H9 (cell line): Measurements from ENCODE around the gene GEN1. TPM values are rescaled to one million over a fixed set of nuclear protein-coding genes. Genes with fewer than 3 reads are reported as not detected.

ENCODE experiments used
- DNase-seq: peaks from one replicate; pipeline ENCODE4 v3.0.0-alpha.2; 2017
- H2AFZ ChIP-seq: one replicate; pipeline ENCODE4 v1.6.1; 2013; ENCODE audit warnings: mild to moderate bottlenecking, low read length, control low read depth, moderate library complexity
- H2AK5ac ChIP-seq: 2 replicates; pipeline ENCODE4 v1.6.1; 2013; ENCODE audit warnings: low read length, control low read depth, mixed read lengths; ENCODE audit not compliant: insufficient read length
- H2BK120ac ChIP-seq: one replicate; pipeline ENCODE4 v1.6.1; 2013; ENCODE audit warnings: low read depth, mild to moderate bottlenecking, low read length, control low read depth, inconsistent platforms; ENCODE audit not compliant: poor library complexity, severe bottlenecking
- H2BK12ac ChIP-seq: 2 replicates; pipeline ENCODE4 v1.6.1; 2013; ENCODE audit warnings: low read length, control low read depth, mixed read lengths, low read depth; ENCODE audit not compliant: insufficient read length
- H2BK15ac ChIP-seq: 2 replicates; pipeline ENCODE4 v1.6.1; 2013; ENCODE audit warnings: low read depth, low read length, control low read depth
- H2BK20ac ChIP-seq: one replicate; pipeline ENCODE4 v1.6.1; 2013; ENCODE audit warnings: low read depth, mild to moderate bottlenecking, low read length, control low read depth, inconsistent platforms; ENCODE audit not compliant: poor library complexity, severe bottlenecking
- H2BK5ac ChIP-seq: 2 replicates; pipeline ENCODE4 v1.6.1; 2013; ENCODE audit warnings: low read length, control low read depth, mixed read lengths; ENCODE audit not compliant: insufficient read length
- H3K14ac ChIP-seq: 2 replicates; pipeline ENCODE4 v1.6.1; 2013; ENCODE audit warnings: low read length, control low read depth; ENCODE audit not compliant: insufficient read depth
- H3K18ac ChIP-seq: 2 replicates; pipeline ENCODE4 v1.6.1; 2013; ENCODE audit warnings: low read depth, mild to moderate bottlenecking, mixed read lengths, low read length, control low read depth; ENCODE audit not compliant: insufficient read length
- H3K23ac ChIP-seq: 2 replicates; pipeline ENCODE4 v1.6.1; 2013; ENCODE audit warnings: low read length, control low read depth, mixed read lengths, low read depth; ENCODE audit not compliant: insufficient read length
- H3K23me2 ChIP-seq: 2 replicates; pipeline ENCODE4 v1.6.1; 2013; ENCODE audit warnings: low read depth, mild to moderate bottlenecking, mixed read lengths, low read length, control low read depth; ENCODE audit not compliant: insufficient read length, poor library complexity, severe bottlenecking
- H3K27ac ChIP-seq: 2 replicates; pipeline ENCODE4 v1.5.1; 2013; ENCODE audit warnings: low read length, control low read depth, mixed read lengths, low read depth; ENCODE audit not compliant: insufficient read length
- H3K27me3 ChIP-seq: 2 replicates; pipeline ENCODE4 v1.6.1; 2013; ENCODE audit warnings: low read length, control low read depth, inconsistent platforms; ENCODE audit not compliant: insufficient read depth
- H3K4ac ChIP-seq: 2 replicates; pipeline ENCODE4 v1.6.1; 2013; ENCODE audit warnings: low read depth, mild to moderate bottlenecking, control low read depth, inconsistent platforms, low read length, moderate library complexity
- H3K4me1 ChIP-seq: 2 replicates; pipeline ENCODE4 v1.6.1; 2013; ENCODE audit warnings: low read length, control low read depth, inconsistent platforms; ENCODE audit not compliant: insufficient read depth
- H3K4me2 ChIP-seq: 2 replicates; pipeline ENCODE4 v1.6.1; 2013; ENCODE audit warnings: low read length, control low read depth, mixed read lengths; ENCODE audit not compliant: insufficient read length, insufficient read depth
- H3K56ac ChIP-seq: 2 replicates; pipeline ENCODE4 v1.6.1; 2013; ENCODE audit warnings: low read depth, mild to moderate bottlenecking, mixed read lengths, low read length, control low read depth; ENCODE audit not compliant: insufficient read length
- H3K79me1 ChIP-seq: 2 replicates; pipeline ENCODE4 v1.6.1; 2013; ENCODE audit warnings: low read depth, mild to moderate bottlenecking, moderate library complexity, low read length, control low read depth, inconsistent platforms; ENCODE audit not compliant: insufficient read depth, poor library complexity, severe bottlenecking
- H3K79me2 ChIP-seq: 2 replicates; pipeline ENCODE4 v1.6.1; 2013; ENCODE audit warnings: low read length, control low read depth, inconsistent platforms; ENCODE audit not compliant: insufficient read depth
- H3K9ac ChIP-seq: 2 replicates; pipeline ENCODE4 v1.6.1; 2013; ENCODE audit warnings: low read length, control low read depth, mixed read lengths; ENCODE audit not compliant: insufficient read length; ENCODE audit errors: extremely low read depth
- H3K9me3 ChIP-seq: one replicate; pipeline ENCODE4 v1.6.1; 2013; ENCODE audit warnings: low read depth, low read length, inconsistent platforms; ENCODE audit not compliant: control insufficient read depth
- H3T11ph ChIP-seq: one replicate; pipeline ENCODE4 v1.6.1; 2013; ENCODE audit warnings: mild to moderate bottlenecking, low read length, control low read depth, inconsistent platforms
- H4K20me1 ChIP-seq: one replicate; pipeline ENCODE4 v1.6.1; 2013; ENCODE audit not compliant: control insufficient read depth, insufficient read length, insufficient read depth
- H4K5ac ChIP-seq: 2 replicates; pipeline ENCODE4 v1.6.1; 2013; ENCODE audit warnings: low read depth, mild to moderate bottlenecking, mixed read lengths, low read length, control low read depth; ENCODE audit not compliant: insufficient read length
- H4K8ac ChIP-seq: replicated peaks from 2 replicates; pipeline ENCODE4 v1.6.1; 2013; ENCODE audit warnings: low read length, control low read depth, mixed read lengths, low read depth; ENCODE audit not compliant: insufficient read length
- H4K91ac ChIP-seq: 2 replicates; pipeline ENCODE4 v1.6.1; 2013; ENCODE audit warnings: low read depth, mild to moderate bottlenecking, moderate library complexity, mixed read lengths, low read length, control low read depth; ENCODE audit not compliant: insufficient read length
- H3K27ac Mint-ChIP-seq, 3 experiments: 2 replicates in 2 of 3; 3 replicates in 1 of 3; pipeline ENCODE4 v1.8.0; 2020 to 2021; ENCODE audit warnings: mixed read lengths in 3 of 3, mild to moderate bottlenecking in 1 of 3, moderate library complexity in 1 of 3
- H3K27me3 Mint-ChIP-seq: 2 replicates; pipeline ENCODE4 v1.8.0; 2021; ENCODE audit warnings: low read depth, mild to moderate bottlenecking, moderate library complexity, mixed read lengths
- H3K36me3 Mint-ChIP-seq, 3 experiments: 2 replicates in 2 of 3; 3 replicates in 1 of 3; pipeline ENCODE4 v1.8.0; 2020 to 2021; ENCODE audit warnings: low read depth in 3 of 3, mixed read lengths in 3 of 3; ENCODE audit not compliant: insufficient read depth in 1 of 3
- H3K4me1 Mint-ChIP-seq, 2 experiments: 2 replicates each; pipeline ENCODE4 v1.8.0; 2020; ENCODE audit warnings: mixed read lengths in 2 of 2
- H3K4me3 Mint-ChIP-seq, 2 experiments: 2 replicates in 1 of 2; 3 replicates in 1 of 2; pipeline ENCODE4 v1.8.0; 2020 to 2021; ENCODE audit warnings: mild to moderate bottlenecking in 2 of 2, mixed read lengths in 2 of 2, moderate library complexity in 1 of 2
- H3K9me3 Mint-ChIP-seq, 2 experiments: 2 replicates in 1 of 2; 3 replicates in 1 of 2; pipeline ENCODE4 v1.8.0; 2020; ENCODE audit warnings: mild to moderate bottlenecking in 2 of 2, mixed read lengths in 2 of 2, moderate library complexity in 1 of 2
- CTCF ChIP-seq: fragments of 200-600 bp; sonication (generic); conservative IDR thresholded peaks from 3 replicates; pipeline ENCODE4 v1.8.0; 2021; ENCODE audit warnings: antibody characterized with exemption, mild to moderate bottlenecking
- WGBS: extraction: QIAGEN DNeasy Blood & Tissue Kit; methylation state at CpG from one replicate; pipeline ENCODE4 v1.1.7; 2013; ENCODE audit warnings: missing lambda C conversion rate, low lambda C conversion rate, mixed read lengths; ENCODE audit not compliant: insufficient read length; ENCODE audit errors: extremely low coverage; 5-methylcytosine and 5-hydroxymethylcytosine counted together
- total RNA-seq: library from RNA; stranded (reverse); gene quantifications from 2 replicates; pipeline ENCODE4 v1.2.1, GENCODE V29; 2021

GEN1 gene
- total RNA-seq, 1 experiment from 2014 or later = 28.1 TPM

DNA sequence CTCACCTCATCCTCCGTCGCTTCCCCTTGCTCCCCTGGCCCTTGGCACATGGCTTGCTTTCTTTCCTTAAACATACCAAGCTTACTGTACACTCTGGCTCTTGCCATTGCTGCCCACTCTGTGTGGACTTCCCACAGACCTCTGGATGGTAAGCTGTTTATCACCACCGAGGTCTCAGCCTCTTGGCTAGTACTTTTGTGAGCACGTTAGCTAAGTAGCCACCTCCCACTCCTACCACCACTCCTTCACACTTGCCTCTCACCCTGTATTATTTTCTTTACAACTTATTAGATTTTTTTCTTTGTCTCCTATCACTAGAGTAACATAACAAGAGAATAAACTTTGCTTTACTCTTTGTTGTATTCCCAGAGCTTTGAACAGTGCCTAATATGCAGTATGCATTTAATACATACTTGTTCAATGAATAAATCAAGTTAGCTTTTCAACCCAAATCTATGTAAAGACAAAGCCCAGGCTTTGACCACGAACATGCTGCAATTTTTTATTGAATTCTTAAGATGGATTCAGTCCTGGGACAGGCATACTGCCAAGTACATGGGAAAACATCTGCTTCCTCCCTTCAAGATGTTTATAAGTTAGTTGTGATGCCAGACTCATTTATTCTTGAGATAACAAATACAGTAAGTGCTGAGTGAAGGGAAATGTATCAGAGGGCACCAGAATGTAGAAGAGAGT is 37.3 kb downstream of the GEN1 start:
- Histone ChIP-seq H2BK12ac (no peak overlapping the region), H4K5ac (no peak overlapping the region), H3K79me2 (no peaks in the 10 kb centered on the region), H3K4me1 (peaks cover 2% of the 10 kb centered on the region; the same call in 1 of the 2 replicates), H2BK5ac (no peak overlapping the region), H3K9ac (no peak overlapping the region), H2BK15ac (0 out of 2 replicates have a peak overlapping the region, but pooled peaks have one; percentile 26), H2BK20ac (no peak overlapping the region), H3K14ac (peak overlapping the region; percentile 80; the same call in 1 of the 2 replicates), H2AK5ac (no peak overlapping the region), H3K9me3 (no peaks in the 10 kb centered on the region), H3K4me2 (no peak overlapping the region), H2AFZ (no peak overlapping the region), H3K56ac (no peak overlapping the region), H3K18ac (no peak overlapping the region), H3K79me1 (no peaks in the 10 kb centered on the region), H3K23me2 (no peaks in the 10 kb centered on the region), H3K23ac (no peak overlapping the region), H4K91ac (no peak overlapping the region), H4K20me1 (no peaks in the 10 kb centered on the region), H3T11ph (no peak overlapping the region), H2BK120ac (no peak overlapping the region), H3K4ac (no peak overlapping the region), H3K27me3 (no peaks in the 10 kb centered on the region), H4K8ac (no peak overlapping the region), H3K27ac (no peak overlapping the region)
- no peak for DNase-seq
- peak overlapping the region in 1 of 3 experiments; percentile 65; a peak in 2 of 7 replicates for H3K27ac Mint-ChIP-seq
- WGBS = no CpG with 5 or more reads among the region's 5 CpGs
- H3K9me3 Mint-ChIP-seq = no peaks in the 10 kb centered on the region
- peaks cover 12% of the 10 kb centered on the region for H3K27me3 Mint-ChIP-seq
- no peak for TF ChIP-seq CTCF
- no peak overlapping the region for H3K4me3 Mint-ChIP-seq
- H3K36me3 Mint-ChIP-seq = no peaks in the 10 kb centered on the region
- H3K4me1 Mint-ChIP-seq = peaks cover 2 to 10% of the 10 kb centered on the region in 2 experiments
